ENCODE results near the gene SHB.

Gene SHB

DNA sequence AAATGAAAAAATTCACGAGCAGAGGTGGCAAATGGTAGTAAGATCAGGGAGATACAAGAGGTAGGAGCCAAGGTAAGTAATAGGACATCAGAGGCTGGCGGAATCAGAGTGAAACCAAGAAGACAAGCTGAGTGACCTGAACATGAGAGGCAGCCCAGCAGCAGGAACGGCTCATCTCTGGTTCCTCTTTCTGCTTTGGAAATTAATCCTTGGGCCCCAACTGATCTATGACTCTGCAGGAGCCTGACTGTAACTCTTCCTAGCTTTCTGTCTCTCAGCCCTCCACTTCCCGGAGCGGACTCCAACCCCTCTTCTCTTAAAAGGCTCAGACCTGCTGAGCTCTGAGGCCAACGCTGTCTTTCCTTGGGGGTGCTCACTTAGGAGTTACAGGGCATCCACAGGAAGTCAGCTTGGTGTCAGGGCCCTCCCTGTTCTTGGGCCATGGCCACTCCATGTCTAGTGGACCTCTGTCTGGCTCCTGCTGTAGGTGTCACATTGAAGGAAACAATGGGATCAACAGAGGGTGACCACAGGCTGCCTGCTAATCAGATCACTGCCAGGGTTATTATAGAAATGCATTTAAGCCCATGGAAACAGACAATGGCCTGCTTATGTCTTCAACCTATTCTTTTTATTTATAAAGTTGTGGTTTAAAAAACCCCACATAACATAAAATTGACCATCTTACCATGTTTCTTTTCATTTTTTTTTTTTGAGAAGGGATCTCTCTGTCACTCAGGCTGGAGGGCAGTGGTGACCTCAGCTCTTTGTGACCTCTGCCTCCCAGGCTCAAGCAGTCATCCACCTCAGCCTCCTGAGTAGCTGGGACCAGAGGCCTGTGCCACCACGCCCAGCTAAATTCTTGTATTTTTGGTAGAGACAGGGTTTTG, 22.5 kb upstream of the SHB start:
- no peaks in the 10 kb centered on the region for H3K27me3 ChIP-seq (ENCODE audit: low read length)
- no peak overlapping the region for H3K4me2 ChIP-seq (ENCODE audit: low read depth, low read length, poor library complexity, severe bottlenecking)
- H3K79me2 ChIP-seq (ENCODE audit: insufficient read depth, low read length), result no peaks in the 10 kb centered on the region

DNA sequence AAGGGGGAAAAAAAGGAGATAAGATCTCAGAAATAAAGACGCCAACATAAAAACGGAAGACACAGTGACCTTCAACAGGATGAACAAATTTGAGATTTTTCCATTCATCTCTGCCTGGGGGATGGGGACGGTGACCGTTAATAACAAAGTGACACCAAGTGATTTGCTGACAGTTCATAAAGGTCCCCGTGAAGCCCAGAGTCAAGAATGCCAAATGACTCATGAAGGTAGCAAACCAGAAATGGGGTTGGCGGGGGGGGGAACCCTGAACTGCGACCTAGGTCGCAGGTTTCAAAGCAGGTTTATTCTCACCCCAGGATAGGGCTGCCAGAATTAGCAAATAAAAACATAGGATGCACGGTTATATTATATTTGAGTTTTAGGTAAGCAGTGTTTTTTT, 21.1 kb upstream of the SHB start:
- Histone ChIP-seq H3K27ac (ENCODE audit: low read depth, low read length) (no peak overlapping the region), H2AFZ (ENCODE audit: low read depth, low read length, severe bottlenecking) (no peak overlapping the region), H3K9me2 (replicated peaks; ENCODE audit: insufficient read depth, low read length) (no peaks in the 10 kb centered on the region), H3K4me3 (ENCODE audit: insufficient read depth, low read length, poor library complexity, severe bottlenecking) (no peak overlapping the region), H3K36me3 (ENCODE audit: low read length) (no peaks in the 10 kb centered on the region), H3K9me3 (ENCODE audit: insufficient read depth, low read length) (no peaks in the 10 kb centered on the region), H3F3A (ENCODE audit: insufficient read depth) (no peaks in the 10 kb centered on the region), H3K27me3 (ENCODE audit: low read length) (no peaks in the 10 kb centered on the region), H3K9ac (ENCODE audit: low read length) (no peak overlapping the region), H3K79me2 (ENCODE audit: insufficient read depth, low read length) (no peaks in the 10 kb centered on the region), H3K4me2 (ENCODE audit: low read depth, low read length, poor library complexity, severe bottlenecking) (no peak overlapping the region), H4K20me1 (ENCODE audit: low read depth, low read length) (no peaks in the 10 kb centered on the region)
- TF ChIP-seq, protein P1, sequence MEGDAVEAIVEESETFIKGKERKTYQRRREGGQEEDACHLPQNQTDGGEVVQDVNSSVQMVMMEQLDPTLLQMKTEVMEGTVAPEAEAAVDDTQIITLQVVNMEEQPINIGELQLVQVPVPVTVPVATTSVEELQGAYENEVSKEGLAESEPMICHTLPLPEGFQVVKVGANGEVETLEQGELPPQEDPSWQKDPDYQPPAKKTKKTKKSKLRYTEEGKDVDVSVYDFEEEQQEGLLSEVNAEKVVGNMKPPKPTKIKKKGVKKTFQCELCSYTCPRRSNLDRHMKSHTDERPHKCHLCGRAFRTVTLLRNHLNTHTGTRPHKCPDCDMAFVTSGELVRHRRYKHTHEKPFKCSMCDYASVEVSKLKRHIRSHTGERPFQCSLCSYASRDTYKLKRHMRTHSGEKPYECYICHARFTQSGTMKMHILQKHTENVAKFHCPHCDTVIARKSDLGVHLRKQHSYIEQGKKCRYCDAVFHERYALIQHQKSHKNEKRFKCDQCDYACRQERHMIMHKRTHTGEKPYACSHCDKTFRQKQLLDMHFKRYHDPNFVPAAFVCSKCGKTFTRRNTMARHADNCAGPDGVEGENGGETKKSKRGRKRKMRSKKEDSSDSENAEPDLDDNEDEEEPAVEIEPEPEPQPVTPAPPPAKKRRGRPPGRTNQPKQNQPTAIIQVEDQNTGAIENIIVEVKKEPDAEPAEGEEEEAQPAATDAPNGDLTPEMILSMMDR (IDR thresholded peaks at IDR 0.05; ENCODE audit: insufficient read depth, low read length, poor library complexity, severe bottlenecking), result no peak
- TF ChIP-seq EZH2phosphoT487 (conservative IDR thresholded peaks at IDR 0.05; ENCODE audit: low read length), result no peak

More for the DNA sequence above, 22.5 kb upstream of the SHB start:
- Histone ChIP-seq H3K9me3 (ENCODE audit: insufficient read depth, low read length) (no peaks in the 10 kb centered on the region), H3K4me3 (ENCODE audit: insufficient read depth, low read length, poor library complexity, severe bottlenecking) (no peak overlapping the region), H3K27ac (ENCODE audit: low read depth, low read length) (no peak overlapping the region), H3K36me3 (ENCODE audit: low read length) (no peaks in the 10 kb centered on the region), H2AFZ (ENCODE audit: low read depth, low read length, severe bottlenecking) (no peak overlapping the region), H3F3A (ENCODE audit: insufficient read depth) (no peaks in the 10 kb centered on the region), H3K9ac (ENCODE audit: low read length) (no peak overlapping the region), H3K9me2 (replicated peaks; ENCODE audit: insufficient read depth, low read length) (no peaks in the 10 kb centered on the region), H4K20me1 (ENCODE audit: low read depth, low read length) (no peaks in the 10 kb centered on the region)
- TF ChIP-seq, protein P1 (IDR thresholded peaks at IDR 0.05; ENCODE audit: insufficient read depth, low read length, poor library complexity, severe bottlenecking), result no peak
- no peak for TF ChIP-seq EZH2phosphoT487 (conservative IDR thresholded peaks at IDR 0.05; ENCODE audit: low read length)

DNA sequence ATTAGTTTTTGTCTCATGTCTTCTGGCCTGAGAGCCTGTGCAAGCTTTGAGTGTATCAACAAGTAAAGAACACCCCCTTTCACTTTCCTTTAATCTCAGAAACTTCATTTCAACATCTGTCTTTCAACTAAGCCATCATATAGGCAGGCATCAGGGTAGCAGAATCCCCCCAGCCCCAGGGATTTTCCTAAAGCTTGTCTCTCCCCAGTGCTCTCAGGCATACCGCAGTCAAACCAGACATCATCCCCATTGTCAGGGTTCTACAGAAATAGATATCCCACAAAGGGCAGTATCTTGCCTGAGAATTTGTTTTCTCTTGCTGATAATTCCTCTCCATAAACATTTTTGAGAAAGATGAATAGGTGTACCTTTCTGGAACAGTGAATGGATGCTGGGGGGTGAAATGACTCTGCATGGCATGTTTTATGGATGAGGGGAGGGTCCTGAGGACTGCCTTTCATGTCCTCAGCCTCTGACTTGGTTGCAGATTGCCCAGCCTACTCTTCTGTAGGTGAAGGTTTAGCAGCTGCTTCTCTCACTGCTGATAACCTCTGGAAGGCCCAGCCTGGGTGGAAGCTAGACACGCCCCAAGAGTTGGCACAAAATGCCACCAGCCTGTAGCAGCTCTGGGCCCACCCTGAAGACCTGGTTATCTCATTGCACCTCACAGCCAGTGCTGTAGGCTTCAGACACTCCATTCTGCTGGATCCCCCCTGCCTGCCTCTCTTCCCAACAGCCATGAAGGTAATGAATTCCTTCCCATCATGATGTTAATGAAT, 20.5 kb upstream of the SHB start:
- H3K4me2 ChIP-seq (ENCODE audit: low read depth, low read length, poor library complexity, severe bottlenecking), result no peak overlapping the region
- H2AFZ ChIP-seq (ENCODE audit: low read depth, low read length, severe bottlenecking), result no peak overlapping the region
- no peaks in the 10 kb centered on the region for H3F3A ChIP-seq (ENCODE audit: insufficient read depth)
- H3K27ac ChIP-seq (ENCODE audit: low read depth, low read length), result no peak overlapping the region
- no peaks in the 10 kb centered on the region for H4K20me1 ChIP-seq (ENCODE audit: low read depth, low read length)
- H3K36me3 ChIP-seq (ENCODE audit: low read length), result no peaks in the 10 kb centered on the region
- no peak overlapping the region for H3K4me3 ChIP-seq (ENCODE audit: insufficient read depth, low read length, poor library complexity, severe bottlenecking)
- no peaks in the 10 kb centered on the region for H3K9me2 ChIP-seq (replicated peaks; ENCODE audit: insufficient read depth, low read length)
- H3K9me3 ChIP-seq (ENCODE audit: insufficient read depth, low read length), result no peaks in the 10 kb centered on the region
- no peak overlapping the region for H3K9ac ChIP-seq (ENCODE audit: low read length)
- H3K27me3 ChIP-seq (ENCODE audit: low read length), result no peaks in the 10 kb centered on the region
- no peaks in the 10 kb centered on the region for H3K79me2 ChIP-seq (ENCODE audit: insufficient read depth, low read length)
- TF ChIP-seq EZH2phosphoT487 (conservative IDR thresholded peaks at IDR 0.05; ENCODE audit: low read length), result no peak
- TF ChIP-seq, protein P1 (IDR thresholded peaks at IDR 0.05; ENCODE audit: insufficient read depth, low read length, poor library complexity, severe bottlenecking), result no peak
